Neuronal stem cell (in vitro differentiated cells): ENCODE data around the gene NPAS3.

ENCODE experiments used
- DNase-seq: peaks from one replicate; pipeline ENCODE4 v3.0.0-alpha.2; 2013; ENCODE audit warnings: low spot score
- H2AFZ ChIP-seq: one replicate; pipeline ENCODE4 v1.6.1; 2013; ENCODE audit warnings: mild to moderate bottlenecking, low read length, inconsistent platforms
- H2AK5ac ChIP-seq: 2 replicates; pipeline ENCODE4 v1.6.1; 2013; ENCODE audit warnings: low read depth, mild to moderate bottlenecking, inconsistent platforms, low read length, moderate library complexity, mixed read lengths
- H2BK120ac ChIP-seq: 2 replicates; pipeline ENCODE4 v1.6.1; 2013; ENCODE audit warnings: low read depth, mild to moderate bottlenecking, inconsistent platforms, low read length, moderate library complexity, mixed read lengths
- H2BK12ac ChIP-seq: one replicate; pipeline ENCODE4 v1.6.1; 2013; ENCODE audit warnings: low read length, inconsistent platforms
- H2BK15ac ChIP-seq: 2 replicates; pipeline ENCODE4 v1.6.1; 2013; ENCODE audit warnings: mild to moderate bottlenecking, low read length, inconsistent platforms, mixed read lengths
- H2BK5ac ChIP-seq: one replicate; pipeline ENCODE4 v1.6.1; 2013; ENCODE audit warnings: inconsistent platforms, mild to moderate bottlenecking, low read length, moderate library complexity
- H3K14ac ChIP-seq: one replicate; pipeline ENCODE4 v1.6.1; 2013; ENCODE audit warnings: low read length, inconsistent platforms
- H3K18ac ChIP-seq: 2 replicates; pipeline ENCODE4 v1.6.1; 2013; ENCODE audit warnings: low read length, inconsistent platforms
- H3K23ac ChIP-seq: 2 replicates; pipeline ENCODE4 v1.6.1; 2013; ENCODE audit warnings: low read depth, mild to moderate bottlenecking, mixed read lengths, low read length, inconsistent platforms; ENCODE audit not compliant: poor library complexity
- H3K27ac ChIP-seq: replicated peaks from 3 replicates; pipeline ENCODE4 v1.5.1; 2013; ENCODE audit warnings: low read length, inconsistent platforms
- H3K27me3 ChIP-seq, 3 experiments: 2 replicates each; pipeline ENCODE4 v1.6.1; 2013; ENCODE audit warnings: low read length in 3 of 3, mild to moderate bottlenecking in 2 of 3, inconsistent platforms in 1 of 3, low read depth in 1 of 3, mixed read lengths in 1 of 3, moderate library complexity in 1 of 3; ENCODE audit not compliant: control insufficient read depth in 3 of 3, insufficient read depth in 3 of 3
- H3K36me3 ChIP-seq, 2 donors: replicated peaks in 1 of 2; 2 replicates each; pipeline ENCODE4 v1.6.1; 2013; ENCODE audit warnings: low read length in 2 of 2; ENCODE audit not compliant: control insufficient read depth in 2 of 2, insufficient read depth in 2 of 2
- H3K4ac ChIP-seq: 2 replicates; pipeline ENCODE4 v1.6.1; 2013; ENCODE audit warnings: inconsistent platforms, mild to moderate bottlenecking, low read length, moderate library complexity
- H3K4me1 ChIP-seq, 2 donors: 1 replicate in 1 of 2; 2 replicates in 1 of 2; pipeline ENCODE4 v1.6.1; 2013; ENCODE audit warnings: low read length in 2 of 2, low read depth in 1 of 2; ENCODE audit not compliant: control insufficient read depth in 2 of 2, insufficient read depth in 1 of 2
- H3K4me2 ChIP-seq: one replicate; pipeline ENCODE4 v1.6.1; 2013; ENCODE audit warnings: mild to moderate bottlenecking, low read length, inconsistent platforms; ENCODE audit not compliant: insufficient read depth, poor library complexity, severe bottlenecking
- H3K4me3 ChIP-seq, 2 donors: 2 replicates each; pipeline ENCODE4 v1.5.1; 2013; ENCODE audit warnings: low read length in 2 of 2, mild to moderate bottlenecking in 2 of 2, inconsistent platforms in 1 of 2, moderate library complexity in 1 of 2
- H3K79me1 ChIP-seq: one replicate; pipeline ENCODE4 v1.6.1; 2013; ENCODE audit warnings: low read depth, mild to moderate bottlenecking, inconsistent platforms, low read length, moderate library complexity
- H3K9ac ChIP-seq: one replicate; pipeline ENCODE4 v1.6.1; 2013; ENCODE audit warnings: mild to moderate bottlenecking, low read depth, low read length, inconsistent platforms; ENCODE audit not compliant: poor library complexity
- H3K9me3 ChIP-seq, 2 donors: replicated peaks in 1 of 2; 2 replicates each; pipeline versions ENCODE3 to v1.6.1; 2013; ENCODE audit warnings: low read length in 2 of 2, mild to moderate bottlenecking in 2 of 2, inconsistent platforms in 1 of 2, low read depth in 1 of 2, mixed read lengths in 1 of 2, moderate library complexity in 1 of 2; ENCODE audit not compliant: control insufficient read depth in 2 of 2, insufficient read depth in 1 of 2
- H4K8ac ChIP-seq: one replicate; pipeline ENCODE4 v1.6.1; 2013; ENCODE audit warnings: low read depth, mild to moderate bottlenecking, inconsistent platforms, low read length, moderate library complexity
- H4K91ac ChIP-seq: one replicate; pipeline ENCODE4 v1.6.1; 2013; ENCODE audit warnings: low read length, low read depth, mild to moderate bottlenecking, inconsistent platforms; ENCODE audit not compliant: poor library complexity
- WGBS, 2 donors: extraction: QIAGEN DNeasy Blood & Tissue Kit; methylation state at CpG; one replicate each; pipeline ENCODE4 v1.1.7; 2013; ENCODE audit warnings: missing lambda C conversion rate in 2 of 2, mixed read lengths in 1 of 2; ENCODE audit not compliant: insufficient read length in 2 of 2, insufficient replicate concordance in 1 of 2; ENCODE audit errors: extremely low coverage in 2 of 2; 5-methylcytosine and 5-hydroxymethylcytosine counted together

Gene NPAS3

GRCh38 chr14:33259764-33260163 is 321.1 kb downstream of the NPAS3 start:
- peaks cover 0 to 17% of the 10 kb centered on the region in 2 donors for H3K36me3 ChIP-seq
- no peak overlapping the region for H4K91ac ChIP-seq
- no CpG with 5 or more reads among the region's 6 CpGs for WGBS, 2 donors

GRCh38 chr14:33271216-33271615 is 332.5 kb downstream of the NPAS3 start:
- H3K14ac ChIP-seq, result no peak overlapping the region
- H3K27me3 ChIP-seq, result no peaks in the 10 kb centered on the region
- H3K9ac ChIP-seq, result no peak overlapping the region
- no peak overlapping the region for H2BK5ac ChIP-seq
- peaks cover 0 to 32% of the 10 kb centered on the region in 2 donors for H3K36me3 ChIP-seq
- peaks cover 0 to 12% of the 10 kb centered on the region in 2 donors for H3K9me3 ChIP-seq
- no peak overlapping the region for H2BK12ac ChIP-seq
- H2BK120ac ChIP-seq, result no peak overlapping the region
- DNase-seq, result no peak
- H4K8ac ChIP-seq, result no peak overlapping the region
- H3K18ac ChIP-seq, result no peak overlapping the region
- H4K91ac ChIP-seq, result no peak overlapping the region
- no CpG with 5 or more reads among the region's 2 CpGs for WGBS, 2 donors
- H3K4me2 ChIP-seq, result no peak overlapping the region
- H3K4ac ChIP-seq, result no peak overlapping the region
- H3K27ac ChIP-seq, result no peak overlapping the region
- H3K23ac ChIP-seq, result no peak overlapping the region
- H2AK5ac ChIP-seq, result no peak overlapping the region
- H3K4me3 ChIP-seq, result no peak overlapping the region
- no peaks in the 10 kb centered on the region for H3K79me1 ChIP-seq
- H2AFZ ChIP-seq, result no peak overlapping the region
- H2BK15ac ChIP-seq, result no peak overlapping the region
- peaks cover 0 to 3% of the 10 kb centered on the region in 2 donors for H3K4me1 ChIP-seq

More at GRCh38 chr14:33259764-33260163, 321.1 kb downstream of the NPAS3 start:
- no peak overlapping the region for H2BK5ac ChIP-seq
- H3K9ac ChIP-seq, result no peak overlapping the region
- no peak overlapping the region for H3K23ac ChIP-seq
- no peak overlapping the region for H2AK5ac ChIP-seq
- H3K4me1 ChIP-seq, result no peaks in the 10 kb centered on the region
- H3K18ac ChIP-seq, result no peak overlapping the region
- no peak overlapping the region for H2BK12ac ChIP-seq
- no peak overlapping the region for H3K4me2 ChIP-seq
- no peak overlapping the region for H2BK15ac ChIP-seq
- no peaks in the 10 kb centered on the region for H3K27me3 ChIP-seq
- no peak overlapping the region for H3K4ac ChIP-seq
- H3K14ac ChIP-seq, result no peak overlapping the region
- no peaks in the 10 kb centered on the region for H3K79me1 ChIP-seq
- H3K9me3 ChIP-seq, result peaks cover 0 to 18% of the 10 kb centered on the region in 2 donors
- no peak for DNase-seq
- H2AFZ ChIP-seq, result no peak overlapping the region
- H2BK120ac ChIP-seq, result no peak overlapping the region
- H4K8ac ChIP-seq, result no peak overlapping the region
- no peak overlapping the region for H3K4me3 ChIP-seq
- H3K27ac ChIP-seq, result no peak overlapping the region

- H3K9ac ChIP-seq, result no peak overlapping the region
- H3K36me3 ChIP-seq, result peaks cover 0 to 31% of the 10 kb centered on the region in 2 donors
- H4K91ac ChIP-seq, result no peak overlapping the region
- no peak overlapping the region for H3K23ac ChIP-seq
- no peak overlapping the region for H2AFZ ChIP-seq
- no peak overlapping the region for H2AK5ac ChIP-seq
- no peaks in the 10 kb centered on the region for H3K79me1 ChIP-seq
- H3K4me3 ChIP-seq, result no peak overlapping the region
- H3K4ac ChIP-seq, result no peak overlapping the region
- H4K8ac ChIP-seq, result no peak overlapping the region
- H2BK5ac ChIP-seq, result no peak overlapping the region
- no peak overlapping the region for H2BK12ac ChIP-seq
- WGBS, 2 donors, result no CpG with 5 or more reads among the region's 2 CpGs
- no peak overlapping the region for H2BK15ac ChIP-seq
- H3K27me3 ChIP-seq, result no peaks in the 10 kb centered on the region
- no peak for DNase-seq
- no peak overlapping the region for H3K14ac ChIP-seq
- H2BK120ac ChIP-seq, result no peak overlapping the region
- peaks cover 0 to 6% of the 10 kb centered on the region in 2 donors for H3K9me3 ChIP-seq
- H3K4me2 ChIP-seq, result no peak overlapping the region
- H3K18ac ChIP-seq, result no peak overlapping the region
- H3K4me1 ChIP-seq, result peaks cover 0 to 3% of the 10 kb centered on the region in 2 donors
- no peak overlapping the region for H3K27ac ChIP-seq
Observed at GRCh38 chr14:33271891-33272290, 333.2 kb downstream of the NPAS3 start.

- H3K4me1 ChIP-seq, result peaks cover 0 to 3% of the 10 kb centered on the region in 2 donors
- no peak overlapping the region for H2AK5ac ChIP-seq
- no peak overlapping the region for H3K9ac ChIP-seq
- no peak overlapping the region for H2AFZ ChIP-seq
- H3K9me3 ChIP-seq, result peaks cover 0 to 2% of the 10 kb centered on the region in 2 donors
- H3K18ac ChIP-seq, result no peak overlapping the region
- H3K14ac ChIP-seq, result no peak overlapping the region
- H3K79me1 ChIP-seq, result no peaks in the 10 kb centered on the region
- H3K27ac ChIP-seq, result no peak overlapping the region
- H2BK5ac ChIP-seq, result no peak overlapping the region
- H2BK120ac ChIP-seq, result no peak overlapping the region
- no peak overlapping the region for H2BK12ac ChIP-seq
- no peak overlapping the region for H3K4me2 ChIP-seq
- no peaks in the 10 kb centered on the region for H3K27me3 ChIP-seq
- H2BK15ac ChIP-seq, result no peak overlapping the region
- H3K4ac ChIP-seq, result no peak overlapping the region
- no peak for DNase-seq
- H4K91ac ChIP-seq, result no peak overlapping the region
- no CpG with 5 or more reads among the region's 4 CpGs for WGBS, 2 donors
- H3K4me3 ChIP-seq, result no peak overlapping the region
- H3K36me3 ChIP-seq, result peaks cover 0 to 13% of the 10 kb centered on the region in 2 donors
- H3K23ac ChIP-seq, result no peak overlapping the region
- H4K8ac ChIP-seq, result no peak overlapping the region
Observed at GRCh38 chr14:33273978-33274377, 335.3 kb downstream of the NPAS3 start.
